HEK293 (cell line): Measurements from ENCODE around the gene ZCCHC14.

ENCODE experiments used
- CTCF ChIA-PET: fragments of 350-600 bp; formaldehyde crosslinking; extraction: SDS; loops from one replicate; lab custom pipeline; 2021; ENCODE audit warnings: antibody characterized with exemption; lab: Yijun Ruan, JAX
- POLR2A ChIA-PET: fragments of 300-600 bp; formaldehyde crosslinking; extraction: SDS; loops from one replicate; lab custom pipeline; 2020; ENCODE audit warnings: antibody characterized with exemption, inconsistent platforms; lab: Yijun Ruan, JAX
- H3K27ac ChIP-seq: fragments of 200-500 bp; sonication (Bioruptor generic); 2 replicates; pipeline ENCODE4 v1.5.1; 2014; ENCODE audit warnings: low read depth, low read length, control low read depth, inconsistent platforms; ENCODE audit errors: extremely low read depth
- H3K36me3 ChIP-seq, 2 experiments: fragments of 200-500 bp in 1 of 2; sonication (Bioruptor generic) in 1 of 2; 1 replicate in 1 of 2; 2 replicates in 1 of 2; pipeline ENCODE4 v1.5.1; 2014 to 2017; ENCODE audit warnings: inconsistent platforms in 2 of 2, low read length in 2 of 2; ENCODE audit not compliant: control insufficient read depth in 2 of 2, insufficient read depth in 1 of 2
- H3K4me1 ChIP-seq: fragments of 200-500 bp; sonication (Bioruptor generic); 2 replicates; pipeline ENCODE4 v1.5.1; 2014; ENCODE audit warnings: mild to moderate bottlenecking, low read length, inconsistent platforms; ENCODE audit not compliant: control insufficient read depth, insufficient read depth
- H3K4me3 ChIP-seq: 2 replicates; pipeline ENCODE4 v1.5.1; 2011; ENCODE audit warnings: low read depth, mild to moderate bottlenecking, control low read depth, low read length, moderate library complexity
- H3K9me3 ChIP-seq: fragments of 200-500 bp; sonication (Bioruptor generic); 2 replicates; pipeline ENCODE4 v1.5.1; 2014; ENCODE audit warnings: low read depth, low read length, inconsistent platforms; ENCODE audit not compliant: control insufficient read depth, insufficient read depth
- GLI4 ChIP-seq: fragments of 450-650 bp; formaldehyde crosslinking; IDR thresholded peaks from 2 replicates; pipeline ENCODE4 v1.5.1; 2016; ENCODE audit warnings: missing biosample characterization, missing genetic modification characterization
- GLIS1 ChIP-seq: fragments of 450-650 bp; formaldehyde crosslinking; IDR thresholded peaks from 2 replicates; pipeline ENCODE4 v1.5.1; 2016; ENCODE audit warnings: missing biosample characterization, missing genetic modification characterization
- HOXC10 ChIP-seq: sonication (generic); formaldehyde crosslinking; IDR thresholded peaks from 2 replicates; pipeline ENCODE4 v1.8.1; 2023; ENCODE audit warnings: mild to moderate bottlenecking, missing genetic modification reagents
- MZF1 ChIP-seq: fragments of 450-650 bp; formaldehyde crosslinking; IDR thresholded peaks from 2 replicates; pipeline ENCODE4 v1.5.1; 2017; ENCODE audit warnings: missing biosample characterization, missing genetic modification characterization, borderline replicate concordance
- OSR2 ChIP-seq: fragments of 450-650 bp; formaldehyde crosslinking; IDR thresholded peaks from 2 replicates; pipeline ENCODE4 v1.5.1; 2016; ENCODE audit warnings: missing biosample characterization, missing genetic modification characterization
- PRDM1 ChIP-seq: fragments of 450-650 bp; formaldehyde crosslinking; IDR thresholded peaks from 2 replicates; pipeline ENCODE4; 2016; ENCODE audit warnings: missing biosample characterization, missing genetic modification characterization
- REPIN1 ChIP-seq: fragments of 450-650 bp; formaldehyde crosslinking; IDR thresholded peaks from 2 replicates; pipeline ENCODE4 v1.5.1; 2017; ENCODE audit warnings: missing biosample characterization, missing genetic modification characterization, low read depth
- SALL2 ChIP-seq: fragments of 450-650 bp; formaldehyde crosslinking; IDR thresholded peaks from 2 replicates; pipeline ENCODE4 v1.5.0; 2017; ENCODE audit warnings: missing biosample characterization, mild to moderate bottlenecking, missing genetic modification characterization, borderline replicate concordance
- ZBTB20 ChIP-seq: fragments of 450-650 bp; formaldehyde crosslinking; IDR thresholded peaks from 2 replicates; pipeline ENCODE4 v1.5.1; 2016; ENCODE audit warnings: missing biosample characterization, missing genetic modification characterization
- ZBTB21 ChIP-seq: fragments of 450-650 bp; formaldehyde crosslinking; IDR thresholded peaks from 2 replicates; pipeline ENCODE4 v1.5.1; 2017; ENCODE audit warnings: missing biosample characterization, missing genetic modification characterization
- ZFHX2 ChIP-seq: fragments of 450-650 bp; formaldehyde crosslinking; conservative IDR thresholded peaks from 2 replicates; pipeline ENCODE4 v1.5.1; 2016; ENCODE audit warnings: missing biosample characterization, missing genetic modification characterization
- ZNF184 ChIP-seq: fragments of 450-650 bp; IDR thresholded peaks from 2 replicates; pipeline ENCODE4 v1.5.1; 2018; ENCODE audit warnings: missing biosample characterization, mild to moderate bottlenecking, missing genetic modification characterization
- ZNF202 ChIP-seq: fragments of 450-650 bp; formaldehyde crosslinking; IDR thresholded peaks from 2 replicates; pipeline ENCODE4 v1.5.1; 2016; ENCODE audit warnings: missing biosample characterization, missing genetic modification characterization, borderline replicate concordance
- ZNF223 ChIP-seq: fragments of 450-650 bp; formaldehyde crosslinking; IDR thresholded peaks from 2 replicates; pipeline ENCODE4 v1.5.1; 2016; ENCODE audit warnings: missing biosample characterization, missing genetic modification characterization
- ZNF266 ChIP-seq: fragments of 450-650 bp; formaldehyde crosslinking; IDR thresholded peaks from 2 replicates; pipeline ENCODE4 v1.5.1; 2016; ENCODE audit warnings: missing biosample characterization, missing genetic modification characterization, low read depth
- ZNF366 ChIP-seq: fragments of 450-650 bp; formaldehyde crosslinking; conservative IDR thresholded peaks from 2 replicates; pipeline ENCODE4 v1.5.1; 2016; ENCODE audit warnings: missing biosample characterization, missing genetic modification characterization
- ZNF501 ChIP-seq: fragments of 450-650 bp; formaldehyde crosslinking; IDR thresholded peaks from 2 replicates; pipeline ENCODE4 v1.5.1; 2016; ENCODE audit warnings: missing biosample characterization, missing genetic modification characterization
- ZNF510 ChIP-seq: fragments of 450-650 bp; formaldehyde crosslinking; IDR thresholded peaks from 2 replicates; pipeline ENCODE4 v1.5.1; 2018; ENCODE audit warnings: mild to moderate bottlenecking, missing genetic modification characterization, missing biosample characterization; ENCODE audit not compliant: insufficient replicate concordance
- ZNF521 ChIP-seq: fragments of 450-650 bp; formaldehyde crosslinking; IDR thresholded peaks from 2 replicates; pipeline ENCODE4 v1.5.1; 2017; ENCODE audit warnings: missing biosample characterization, mild to moderate bottlenecking, missing genetic modification characterization
- ZNF544 ChIP-seq: fragments of 450-650 bp; formaldehyde crosslinking; IDR thresholded peaks from 2 replicates; pipeline ENCODE4 v1.5.0; 2017; ENCODE audit warnings: missing biosample characterization, missing genetic modification characterization
- ZNF549 ChIP-seq: fragments of 450-650 bp; IDR thresholded peaks from 2 replicates; pipeline ENCODE4 v1.5.1; 2018; ENCODE audit warnings: missing biosample characterization, missing genetic modification characterization, mild to moderate bottlenecking, inconsistent platforms, moderate library complexity
- ZNF600 ChIP-seq: fragments of 450-650 bp; formaldehyde crosslinking; IDR thresholded peaks from 2 replicates; pipeline ENCODE4 v1.5.1; 2016; ENCODE audit warnings: missing biosample characterization, missing genetic modification characterization
- ZNF623 ChIP-seq: fragments of 450-650 bp; formaldehyde crosslinking; IDR thresholded peaks from 2 replicates; pipeline ENCODE4 v1.5.1; 2016; ENCODE audit warnings: missing biosample characterization, missing genetic modification characterization
- ZNF629 ChIP-seq: fragments of 450-650 bp; formaldehyde crosslinking; IDR thresholded peaks from 2 replicates; pipeline ENCODE4 v1.5.1; 2017; ENCODE audit warnings: missing biosample characterization, missing genetic modification characterization
- ZNF785 ChIP-seq: fragments of 450-650 bp; formaldehyde crosslinking; IDR thresholded peaks from 2 replicates; pipeline ENCODE4 v1.5.1; 2016; ENCODE audit warnings: missing biosample characterization, missing genetic modification characterization
- TF ChIP-seq, protein P1 (sequence below): IDR thresholded peaks from 2 replicates; pipeline ENCODE4 v1.6.1; 2011; ENCODE audit warnings: mild to moderate bottlenecking, low read depth, low read length, borderline replicate concordance
- TF ChIP-seq, protein P2 (sequence below): fragments of 450-650 bp; formaldehyde crosslinking; IDR thresholded peaks from 2 replicates; pipeline ENCODE4 v1.5.1; 2017; ENCODE audit warnings: missing biosample characterization, missing genetic modification characterization
- TF ChIP-seq, protein P3 (sequence below): fragments of 450-650 bp; formaldehyde crosslinking; IDR thresholded peaks from 2 replicates; pipeline ENCODE4 v1.5.1; 2016; ENCODE audit warnings: missing biosample characterization, missing genetic modification characterization

Gene ZCCHC14

DNA sequence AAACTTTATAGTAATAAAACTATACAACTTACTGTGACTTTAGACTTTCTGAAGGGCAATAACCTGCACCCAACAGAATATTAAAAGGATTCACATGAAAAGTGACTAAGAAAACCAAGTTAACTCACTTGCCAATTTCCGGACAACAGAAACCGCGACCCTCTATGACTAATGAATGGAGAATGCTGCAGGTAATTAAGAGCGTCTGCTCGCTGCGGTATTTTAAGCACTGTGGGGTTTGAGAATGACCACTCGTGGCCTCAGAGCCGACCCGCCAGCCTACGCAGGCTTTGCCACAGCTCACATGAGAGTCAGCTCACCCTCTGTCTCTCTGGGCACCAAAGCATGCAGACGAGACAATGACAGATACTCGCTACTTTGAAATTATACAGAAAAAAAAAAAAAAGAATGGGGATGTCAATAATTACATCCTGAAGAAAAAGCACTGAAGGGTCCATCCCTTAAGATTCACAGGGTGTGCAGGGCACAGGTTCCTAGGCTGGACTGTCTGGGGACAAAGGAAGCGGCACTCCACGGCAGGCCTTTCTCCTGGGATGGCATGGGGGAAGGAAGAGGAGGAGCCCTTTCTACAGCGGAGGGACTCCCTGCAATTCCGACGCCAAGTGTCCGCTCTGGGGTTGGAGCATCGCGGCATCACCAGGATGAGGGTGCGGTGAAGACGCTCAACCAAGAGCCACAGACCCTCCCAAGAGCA is 35.0 kb downstream of the ZCCHC14 start:
- CTCF ChIA-PET = interaction anchor here (0.6 kb wide), 1 partner anchor 59 kb away, joined by 3 read pairs; no protein-coding TSS in a partner anchor

DNA sequence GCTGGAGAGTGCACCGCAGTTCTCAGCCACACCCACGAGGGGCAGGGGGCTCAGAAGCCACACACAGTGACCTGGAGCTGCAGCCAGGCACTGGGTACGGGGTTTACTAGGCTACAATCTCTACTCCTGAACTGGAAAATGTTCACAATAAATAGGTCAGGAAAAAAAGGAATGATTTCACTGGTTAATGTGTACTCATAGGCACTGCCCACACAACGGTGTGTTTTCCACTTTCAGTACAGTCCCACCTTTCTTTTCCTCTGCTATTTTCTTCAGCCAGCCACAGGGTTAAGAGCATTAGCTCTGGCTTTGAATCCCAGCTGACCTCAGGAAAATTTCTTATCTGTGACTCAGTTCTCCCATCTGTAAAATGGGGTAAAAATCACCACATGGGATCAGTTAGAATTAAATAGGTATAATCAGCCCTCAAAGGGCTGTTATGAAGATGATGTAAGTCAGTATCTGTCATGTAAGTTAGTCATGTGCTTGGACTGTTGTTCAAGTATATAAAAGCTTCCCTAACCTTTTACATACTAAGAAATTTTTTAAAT is 35.7 kb downstream of the ZCCHC14 start:
- Histone ChIP-seq H3K4me3 (no peak overlapping the region), H3K4me1 (peaks cover 7% of the 10 kb centered on the region), H3K36me3 (peaks cover 7 to 60% of the 10 kb centered on the region in 2 experiments; a peak in 2 of 3 replicates), H3K27ac (no peak overlapping the region), H3K9me3 (no peaks in the 10 kb centered on the region)
- ChIA-PET POLR2A (no interaction called here), CTCF (interaction anchor here (0.6 to 0.8 kb wide), 2 partner anchors 19 to 58 kb away, joined by 3 read pairs; no protein-coding TSS in a partner anchor)
- TF ChIP-seq, protein P1, sequence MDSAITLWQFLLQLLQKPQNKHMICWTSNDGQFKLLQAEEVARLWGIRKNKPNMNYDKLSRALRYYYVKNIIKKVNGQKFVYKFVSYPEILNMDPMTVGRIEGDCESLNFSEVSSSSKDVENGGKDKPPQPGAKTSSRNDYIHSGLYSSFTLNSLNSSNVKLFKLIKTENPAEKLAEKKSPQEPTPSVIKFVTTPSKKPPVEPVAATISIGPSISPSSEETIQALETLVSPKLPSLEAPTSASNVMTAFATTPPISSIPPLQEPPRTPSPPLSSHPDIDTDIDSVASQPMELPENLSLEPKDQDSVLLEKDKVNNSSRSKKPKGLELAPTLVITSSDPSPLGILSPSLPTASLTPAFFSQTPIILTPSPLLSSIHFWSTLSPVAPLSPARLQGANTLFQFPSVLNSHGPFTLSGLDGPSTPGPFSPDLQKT = no peak
- TF ChIP-seq ZNF202 (tag by site-specific recombination) (no peak), SALL2 (tag by site-specific recombination) (no peak), MZF1 (tag by site-specific recombination) (no peak), ZNF501 (tag by site-specific recombination) (no peak), ZNF223 (tag by site-specific recombination) (no peak), GLIS1 (tag by site-specific recombination) (no peak), ZNF184 (tag by site-specific recombination) (no peak), PRDM1 (tag by site-specific recombination) (no peak), ZBTB21 (tag by site-specific recombination) (no peak), ZNF623 (no peak), HOXC10 (CRISPR knock-in tag) (no peak), REPIN1 (tag by site-specific recombination) (no peak)

More for the DNA sequence above, 35.0 kb downstream of the ZCCHC14 start:
- H3K4me1 ChIP-seq = peaks cover 9% of the 10 kb centered on the region
- no peak overlapping the region for H3K27ac ChIP-seq
- peaks cover 7 to 52% of the 10 kb centered on the region in 2 experiments; a peak in 2 of 3 replicates for H3K36me3 ChIP-seq
- TF ChIP-seq OSR2 (tag by site-specific recombination) (no peak), ZFHX2 (tag by site-specific recombination) (peak; percentile 31; the same call in 1 of the 2 replicates), ZNF629 (peak; percentile 31; the same call in 1 of the 2 replicates), ZNF600 (tag by site-specific recombination) (0 out of 2 replicates have a peak, but pooled peaks have one; percentile 29)
- no peaks in the 10 kb centered on the region for H3K9me3 ChIP-seq
- no peak overlapping the region for H3K4me3 ChIP-seq
- POLR2A ChIA-PET = no interaction called here

DNA sequence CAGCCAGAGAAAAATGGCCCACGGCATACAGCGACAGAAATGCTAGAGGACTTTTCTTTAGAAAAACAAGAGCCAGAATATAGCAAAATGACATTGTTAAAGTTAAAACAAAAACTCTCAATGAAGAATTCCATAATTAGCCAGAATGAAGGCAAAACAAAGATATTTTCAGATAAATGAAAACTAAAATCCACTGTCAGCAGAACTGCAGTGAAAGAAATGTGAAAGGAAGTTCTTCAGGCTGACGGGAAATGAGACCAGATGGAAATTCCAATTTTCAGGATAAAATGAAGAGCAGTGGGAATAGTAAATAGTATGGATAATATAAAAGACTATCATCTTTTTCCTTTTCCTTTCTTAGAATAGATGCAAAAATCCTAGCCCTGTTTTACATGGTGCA is 38.4 kb downstream of the ZCCHC14 start:
- H3K36me3 ChIP-seq = peaks cover 15 to 63% of the 10 kb centered on the region in 2 experiments; a peak in 2 of 3 replicates
- no peak overlapping the region for H3K27ac ChIP-seq
- CTCF ChIA-PET = interaction anchor here (0.9 to 1.0 kb wide), 2 partner anchors 117 to 182 kb away, joined by 3 to 7 read pairs; no protein-coding TSS in a partner anchor
- POLR2A ChIA-PET = no interaction called here
- H3K4me1 ChIP-seq = peaks cover 6% of the 10 kb centered on the region
- no peaks in the 10 kb centered on the region for H3K9me3 ChIP-seq
- no peak overlapping the region for H3K4me3 ChIP-seq
- no peak for TF ChIP-seq ZNF366 (tag by site-specific recombination)
- no peak for TF ChIP-seq ZNF549
- TF ChIP-seq GLI4 (tag by site-specific recombination) = no peak
- TF ChIP-seq, protein P2, sequence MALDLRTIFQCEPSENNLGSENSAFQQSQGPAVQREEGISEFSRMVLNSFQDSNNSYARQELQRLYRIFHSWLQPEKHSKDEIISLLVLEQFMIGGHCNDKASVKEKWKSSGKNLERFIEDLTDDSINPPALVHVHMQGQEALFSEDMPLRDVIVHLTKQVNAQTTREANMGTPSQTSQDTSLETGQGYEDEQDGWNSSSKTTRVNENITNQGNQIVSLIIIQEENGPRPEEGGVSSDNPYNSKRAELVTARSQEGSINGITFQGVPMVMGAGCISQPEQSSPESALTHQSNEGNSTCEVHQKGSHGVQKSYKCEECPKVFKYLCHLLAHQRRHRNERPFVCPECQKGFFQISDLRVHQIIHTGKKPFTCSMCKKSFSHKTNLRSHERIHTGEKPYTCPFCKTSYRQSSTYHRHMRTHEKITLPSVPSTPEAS (tag by site-specific recombination) = no peak
- TF ChIP-seq ZNF785 (tag by site-specific recombination) = no peak
- no peak for TF ChIP-seq ZNF266
- TF ChIP-seq ZNF544 (tag by site-specific recombination) = no peak
- no peak for TF ChIP-seq ZNF510 (tag by site-specific recombination)
- TF ChIP-seq, protein P3, sequence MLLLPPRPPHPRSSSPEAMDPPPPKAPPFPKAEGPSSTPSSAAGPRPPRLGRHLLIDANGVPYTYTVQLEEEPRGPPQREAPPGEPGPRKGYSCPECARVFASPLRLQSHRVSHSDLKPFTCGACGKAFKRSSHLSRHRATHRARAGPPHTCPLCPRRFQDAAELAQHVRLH (tag by site-specific recombination) = no peak
- no peak for TF ChIP-seq ZNF521 (tag by site-specific recombination)
- TF ChIP-seq ZBTB20 = no peak
